Glomerular endothelial cell (primary cell): Measurements from ENCODE around the gene SDR9C7. TPM values are rescaled to one million over a fixed set of nuclear protein-coding genes. Genes with fewer than 3 reads are reported as not detected.
"Not testable (repeated sequence)": the region's sequence is repeated elsewhere in the genome, so short reads cannot be mapped to it uniquely, and the experiment has no call there.

ENCODE experiments used
- DNase-seq: peaks from one replicate; pipeline ENCODE4 v3.0.0-alpha.2; 2011; ENCODE audit warnings: low read depth, low spot score; ENCODE audit errors: extremely low read depth
- total RNA-seq: library from RNA; depleted of rRNA; stranded (reverse); fragments of >200 nt; gene quantifications from 2 replicates; pipeline ENCODE4 v1.2.3, GENCODE V29; 2015

Gene SDR9C7
- total RNA-seq, 1 donor from 2014 or later: not detected

GRCh38 chr12:56918139-56918538 is 16.1 kb downstream of the SDR9C7 start:
- not testable (repeated sequence) for DNase-seq

DNA sequence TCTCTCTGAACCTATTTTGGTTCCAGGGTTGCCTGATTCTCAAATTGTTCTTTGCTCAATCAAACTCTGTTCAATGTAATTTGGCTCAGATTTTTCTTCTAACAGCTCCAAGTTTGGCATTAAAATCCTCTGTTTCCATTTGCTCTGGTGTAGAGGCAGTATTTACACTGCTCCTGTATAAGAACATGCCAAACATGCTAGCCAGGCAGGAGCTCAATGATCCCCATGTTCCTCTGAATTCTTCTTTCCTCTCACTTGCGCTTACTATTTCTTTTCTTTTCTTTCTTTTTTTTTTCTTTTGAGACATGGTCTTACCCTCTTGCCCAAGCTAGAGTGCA is 17.2 kb downstream of the SDR9C7 start:
- DNase-seq: no peak

- no peak for DNase-seq
Observed at GRCh38 chr12:56916296-56916995, 17.8 kb downstream of the SDR9C7 start.

GRCh38 chr12:56914724-56915123 is 19.5 kb downstream of the SDR9C7 start:
- no peak for DNase-seq

DNA sequence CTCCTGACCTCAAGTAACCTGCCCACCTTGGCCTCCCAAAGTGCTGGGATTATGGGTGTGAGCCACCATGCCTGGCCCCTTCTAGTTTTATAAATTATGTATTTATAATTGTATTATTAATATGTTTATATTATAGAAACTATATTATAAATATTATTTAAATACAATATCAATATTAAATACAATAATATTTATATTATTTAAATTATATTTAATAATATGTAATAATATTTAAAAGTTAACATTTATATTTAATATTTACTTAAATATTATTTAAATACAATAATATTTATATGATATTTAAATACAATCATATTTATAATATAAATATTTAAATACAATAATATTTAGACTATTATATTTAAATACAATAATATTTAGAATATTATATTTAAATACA is 20.0 kb downstream of the SDR9C7 start:
- no peak for DNase-seq

DNA sequence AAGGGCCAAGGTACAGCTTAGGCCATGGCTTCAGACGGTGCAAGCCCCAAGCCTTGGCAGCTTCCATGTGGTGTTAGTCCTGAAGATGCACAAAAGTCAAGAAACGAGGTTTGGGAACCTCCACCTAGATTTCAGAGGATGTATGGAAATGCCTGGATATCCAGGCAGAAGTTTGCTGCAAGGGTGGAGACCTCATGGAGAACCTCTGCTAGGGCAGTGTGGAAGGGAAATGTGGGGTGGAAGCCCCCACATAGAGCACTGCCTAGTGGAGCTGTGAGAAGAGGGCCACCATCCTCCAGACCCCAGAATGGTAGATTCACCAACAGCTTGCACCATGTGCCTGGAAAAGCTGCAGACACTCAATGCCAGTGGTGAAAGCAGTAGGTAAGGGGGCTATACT is 24.8 kb downstream of the SDR9C7 start:
- DNase-seq: not testable (repeated sequence)

GRCh38 chr12:56908136-56908535 is 26.1 kb downstream of the SDR9C7 start:
- no peak for DNase-seq

- DNase-seq: no peak
Observed at GRCh38 chr12:56905852-56906251, 28.4 kb downstream of the SDR9C7 start.

- DNase-seq: no peak
Observed at GRCh38 chr12:56903374-56903773, 30.8 kb downstream of the SDR9C7 start.

DNA sequence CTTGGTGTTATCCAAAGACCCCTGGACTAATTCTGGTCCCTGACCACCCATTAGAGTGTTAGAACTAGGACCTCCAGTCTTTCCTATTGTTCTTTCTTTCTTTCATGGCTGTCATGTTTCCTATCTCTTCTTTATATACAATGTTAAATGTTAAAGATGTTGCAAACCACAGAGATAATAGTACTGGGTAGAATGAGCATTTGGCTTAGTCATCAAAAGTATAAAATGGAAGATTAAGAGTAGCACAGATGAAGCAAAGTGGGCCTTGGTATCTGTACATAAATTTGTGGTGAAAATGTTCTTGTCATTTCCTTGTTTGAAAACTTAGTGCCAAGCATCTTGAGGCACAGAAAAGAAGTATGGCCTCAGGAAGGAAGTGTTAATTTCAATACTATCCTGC is 32.9 kb downstream of the SDR9C7 start:
- not testable (repeated sequence) for DNase-seq

DNA sequence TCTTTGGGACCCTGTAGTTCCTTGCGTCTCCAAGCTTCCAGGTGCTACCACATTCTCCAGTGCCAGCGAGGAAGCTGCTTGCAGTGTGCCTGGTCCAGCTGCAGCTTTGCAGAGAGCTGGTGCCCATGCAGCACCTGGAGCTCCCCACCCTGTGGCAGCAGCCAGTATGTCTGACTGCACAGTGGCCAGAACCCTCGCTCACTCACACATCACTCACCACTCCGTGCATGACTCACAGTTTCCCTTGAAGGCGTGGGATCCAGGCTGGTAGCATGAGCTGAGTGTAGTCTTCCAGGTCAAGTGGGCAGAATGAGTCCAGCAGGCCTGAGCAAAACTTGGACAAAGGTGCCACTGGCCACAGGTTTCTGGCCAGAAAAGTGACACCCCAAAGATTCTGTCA is 33.6 kb downstream of the SDR9C7 start:
- DNase-seq: no peak

- no peak for DNase-seq
Observed at GRCh38 chr12:56898938-56899337, 35.3 kb downstream of the SDR9C7 start.

DNA sequence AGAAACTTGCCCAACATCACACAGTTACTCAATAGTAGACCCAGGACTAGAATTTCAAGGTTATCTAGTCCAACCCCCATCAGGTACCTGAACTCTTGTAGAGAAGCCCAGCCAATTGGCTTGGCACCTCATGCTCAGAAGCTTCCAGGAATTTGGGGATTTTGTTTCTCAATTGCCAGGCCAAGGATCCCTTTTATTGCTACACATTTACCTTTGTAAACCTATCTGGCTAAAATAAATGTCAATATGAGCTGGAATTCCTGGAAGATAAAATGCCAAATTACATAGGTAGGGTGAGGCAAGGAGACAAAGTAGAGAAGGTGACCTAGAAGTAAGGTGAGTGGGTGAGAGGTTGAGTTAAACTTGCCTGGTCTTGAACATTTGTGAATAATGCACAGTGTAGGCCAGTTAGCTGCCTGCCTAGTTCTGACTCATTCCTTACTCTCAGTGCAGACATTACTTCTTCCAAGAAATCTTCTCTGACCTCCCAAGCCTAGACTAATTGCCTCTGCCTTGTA is 36.3 kb downstream of the SDR9C7 start:
- no peak for DNase-seq

DNA sequence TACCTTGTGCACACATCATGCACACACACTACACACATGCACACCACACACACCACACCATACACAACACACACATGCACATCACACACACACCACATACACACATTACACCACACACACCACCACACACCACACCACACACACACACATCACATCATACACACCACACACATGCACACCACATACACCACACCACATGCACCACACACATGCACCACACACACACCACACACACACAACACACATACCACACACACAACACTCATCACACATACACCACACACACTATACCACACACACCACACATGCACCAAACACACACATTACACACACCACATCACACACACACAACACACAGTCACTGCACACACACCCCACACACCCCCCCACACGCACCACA is 38.1 kb downstream of the SDR9C7 start:
- DNase-seq: no peak

- no peak for DNase-seq
Observed at GRCh38 chr12:56894698-56895368, 39.4 kb downstream of the SDR9C7 start.

DNA sequence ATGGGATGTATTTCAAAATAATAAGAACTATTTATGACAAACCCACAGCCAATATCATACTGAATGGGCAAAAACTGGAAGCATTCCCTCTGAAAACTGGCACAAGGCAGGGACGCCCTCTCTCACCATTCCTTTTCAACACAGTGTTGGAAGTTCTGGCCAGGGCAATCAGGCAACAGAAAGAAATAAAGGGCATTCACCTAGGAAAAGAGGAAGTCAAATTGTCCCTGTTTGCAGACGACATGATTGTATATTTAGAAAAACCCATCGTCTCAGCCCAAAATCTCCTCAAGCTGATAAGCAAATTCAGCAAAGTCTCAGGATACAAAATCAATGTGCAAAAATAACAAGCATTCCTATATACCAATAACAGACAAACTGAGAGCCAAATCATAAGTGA is 42.3 kb downstream of the SDR9C7 start:
- not testable (repeated sequence) for DNase-seq

DNA sequence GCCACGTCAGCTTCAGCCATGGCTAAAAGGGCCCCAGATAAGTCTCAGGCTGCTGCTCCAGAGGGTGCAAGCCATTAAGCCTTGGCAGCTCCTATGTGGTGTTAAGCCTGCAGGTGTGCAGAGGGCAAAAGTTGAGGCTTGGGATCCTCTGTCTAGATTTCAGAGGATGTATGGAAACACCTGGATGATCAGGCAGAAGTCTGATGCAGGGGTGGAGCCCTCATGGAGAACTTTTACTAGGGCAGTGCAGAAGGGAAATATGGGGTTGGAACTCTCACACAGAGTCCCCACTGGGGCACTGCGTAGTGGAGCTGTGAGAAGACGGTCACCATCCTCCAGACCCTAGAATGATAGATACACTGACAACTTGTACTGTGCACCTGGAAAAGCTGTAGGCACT is 47.9 kb downstream of the SDR9C7 start:
- DNase-seq: no peak

GRCh38 chr12:56885316-56885715 is 48.9 kb downstream of the SDR9C7 start:
- no peak for DNase-seq

- no peak for DNase-seq
Observed at GRCh38 chr12:56884421-56884820, 49.8 kb downstream of the SDR9C7 start.

DNA sequence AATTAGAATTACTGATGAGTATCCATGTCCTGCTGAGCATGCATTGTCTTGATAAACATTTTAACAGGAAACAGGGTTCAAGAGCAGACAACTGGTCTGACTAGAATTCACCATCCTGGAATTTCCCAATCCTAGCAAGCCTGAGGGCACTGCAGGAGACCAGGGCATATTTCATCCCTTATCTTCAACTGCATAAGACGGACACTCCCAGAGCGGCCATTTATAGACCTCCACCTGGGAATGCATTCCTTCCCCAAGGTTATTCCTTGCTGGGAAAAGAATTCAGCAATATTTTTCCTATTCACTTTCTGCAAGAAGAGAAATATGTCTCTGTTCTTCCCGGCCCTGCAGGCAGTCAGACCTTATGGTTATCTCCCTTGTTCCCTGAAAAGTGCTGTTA is 51.8 kb downstream of the SDR9C7 start:
- not testable (repeated sequence) for DNase-seq

DNA sequence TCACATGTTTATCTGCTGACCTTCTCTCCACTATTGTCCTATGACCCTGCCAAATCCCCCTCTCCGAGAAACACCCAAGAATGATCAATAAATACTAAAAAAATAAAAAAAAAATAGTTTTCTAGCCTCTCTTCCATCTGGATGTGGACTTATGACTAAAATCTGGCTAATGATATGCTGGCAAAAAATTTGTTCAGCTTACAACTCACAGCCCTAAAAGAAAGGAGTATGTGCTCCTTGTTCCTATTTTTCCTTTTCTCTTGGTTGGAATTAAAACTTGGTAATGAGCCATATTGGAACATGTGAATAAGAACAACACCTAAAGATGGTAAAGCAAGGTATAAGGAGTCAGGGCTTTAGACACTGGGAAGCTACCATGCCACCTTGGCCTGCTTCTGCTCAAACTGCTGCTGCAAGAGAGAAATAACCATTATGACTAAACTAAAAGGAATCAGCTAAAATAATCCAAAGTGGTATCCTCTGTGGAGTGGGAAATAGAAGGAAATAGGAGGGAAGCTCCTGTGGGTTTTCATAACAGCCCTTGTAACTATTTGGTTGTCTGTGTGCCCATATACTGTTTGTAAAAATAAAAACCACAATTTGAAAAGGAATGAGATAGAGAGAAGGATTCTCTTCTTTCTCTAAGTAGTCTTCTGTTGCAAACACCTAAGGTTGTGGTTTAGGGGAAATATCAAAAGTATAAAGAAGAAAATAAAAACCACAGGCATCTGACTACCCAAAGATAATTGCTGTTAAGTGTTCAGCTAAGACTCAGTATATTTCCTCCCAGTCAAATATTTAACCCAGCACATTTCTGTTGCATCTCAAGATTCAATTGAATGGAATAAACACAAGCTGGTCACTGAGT is 53.8 kb downstream of the SDR9C7 start:
- no peak for DNase-seq
